Activated B cell treated with CpG ODN at 0.5 μM for 24 hours (primary cell): Measurements from ENCODE around the gene MAD1L1. TPM values are rescaled to one million over a fixed set of nuclear protein-coding genes. Genes with fewer than 3 reads are reported as not detected.
"Not testable (repeated sequence)": the region's sequence is repeated elsewhere in the genome, so short reads cannot be mapped to it uniquely, and the experiment has no call there.

Experiments used
- ATAC-seq: fragments of 200-7000 bp; cut with Tn5 transposase; one replicate; pipeline ENCODE4 v1.10.0; 2021; ENCODE audit warnings: low read depth, mild to moderate bottlenecking, moderate library complexity
- CTCF ChIA-PET: fragments of 350-600 bp; sonication (Branson Sonifier 250); formaldehyde crosslinking; loops from one replicate; lab custom pipeline; 2021; ENCODE audit warnings: antibody characterized with exemption; lab: Charles Lee
- POLR2A ChIA-PET: fragments of 350-600 bp; sonication (Branson Sonifier 250); formaldehyde crosslinking; loops from one replicate; lab custom pipeline; 2021; ENCODE audit warnings: antibody characterized with exemption; lab: Charles Lee
- DNase-seq: peaks from one replicate; pipeline ENCODE4 v3.0.0; 2022
- H3K27ac Mint-ChIP-seq: one replicate; pipeline ENCODE4 v1.8.0; 2020; ENCODE audit warnings: mixed read lengths
- H3K27me3 Mint-ChIP-seq: one replicate; pipeline ENCODE4 v1.8.0; 2021; ENCODE audit warnings: mixed read lengths
- H3K36me3 Mint-ChIP-seq: one replicate; pipeline ENCODE4 v1.8.0; 2021; ENCODE audit warnings: low read depth, mixed read lengths
- H3K4me1 Mint-ChIP-seq: one replicate; pipeline ENCODE4 v1.8.0; 2021; ENCODE audit warnings: mixed read lengths
- H3K4me3 Mint-ChIP-seq: one replicate; pipeline ENCODE4 v1.8.0; 2020; ENCODE audit warnings: mild to moderate bottlenecking, mixed read lengths
- H3K9me3 Mint-ChIP-seq: one replicate; pipeline ENCODE4 v1.8.0; 2020; ENCODE audit warnings: mixed read lengths
- CTCF ChIP-seq: fragments of 200-600 bp; IDR thresholded peaks from one replicate; pipeline ENCODE4 v1.8.0; 2022; ENCODE audit warnings: antibody characterized with exemption, mild to moderate bottlenecking
- intact Hi-C: fragments of 100-400 bp; cut with micrococcal nuclease; formaldehyde crosslinking; loops from one replicate; pipeline ENCODE4 v1.15.1; 2024
- total RNA-seq: library from RNA; stranded (reverse); gene quantifications from 2 replicates; pipeline ENCODE4 v1.2.3, GENCODE V29; 2022

MAD1L1 gene
- total RNA-seq, 1 donor from 2014 or later: 54.6 TPM

GRCh38 chr7:1826931-1827330, 405.8 kb downstream of the MAD1L1 start:
- ATAC-seq, H3K9me3 Mint-ChIP-seq, intact Hi-C loops, POLR2A ChIA-PET, H3K4me1 Mint-ChIP-seq, H3K27ac Mint-ChIP-seq, CTCF ChIA-PET, H3K4me3 Mint-ChIP-seq, H3K27me3 Mint-ChIP-seq: not testable (repeated sequence)
- H3K36me3 Mint-ChIP-seq: peaks cover 31% of the 10 kb centered on the region
- DNase-seq: peak; percentile 7

GRCh38 chr7:1825897-1826741, 406.6 kb downstream of the MAD1L1 start:
- H3K27ac Mint-ChIP-seq: no peak overlapping the region
- H3K27me3 Mint-ChIP-seq: no peaks in the 10 kb centered on the region
- intact Hi-C loops: no loop called here
- POLR2A ChIA-PET: no interaction called here
- peaks cover 6% of the 10 kb centered on the region for H3K9me3 Mint-ChIP-seq
- H3K36me3 Mint-ChIP-seq: peaks cover 31% of the 10 kb centered on the region
- no peak overlapping the region for H3K4me3 Mint-ChIP-seq
- peak; percentile 9 for DNase-seq
- H3K4me1 Mint-ChIP-seq: peaks cover 3% of the 10 kb centered on the region
- ATAC-seq: no peak
- CTCF ChIA-PET: no interaction called here
- no peak for TF ChIP-seq CTCF

GRCh38 chr7:1825647-1825896, 407.2 kb downstream of the MAD1L1 start:
- DNase-seq: peak; percentile 7
- CTCF ChIA-PET, H3K4me3 Mint-ChIP-seq: not testable (repeated sequence)

GRCh38 chr7:1824882-1825646, 407.7 kb downstream of the MAD1L1 start:
- H3K4me3 Mint-ChIP-seq, H3K27ac Mint-ChIP-seq, DNase-seq, POLR2A ChIA-PET, intact Hi-C loops, CTCF ChIA-PET, ATAC-seq, H3K27me3 Mint-ChIP-seq, H3K9me3 Mint-ChIP-seq, H3K4me1 Mint-ChIP-seq: not testable (repeated sequence)
- H3K36me3 Mint-ChIP-seq: peaks cover 27% of the 10 kb centered on the region

More at GRCh38 chr7:1825647-1825896, 407.2 kb downstream of the MAD1L1 start:
- H3K27ac Mint-ChIP-seq, POLR2A ChIA-PET, ATAC-seq, H3K27me3 Mint-ChIP-seq, H3K9me3 Mint-ChIP-seq, intact Hi-C loops, H3K4me1 Mint-ChIP-seq: not testable (repeated sequence)
- H3K36me3 Mint-ChIP-seq: peaks cover 30% of the 10 kb centered on the region

- H3K27me3 Mint-ChIP-seq, H3K9me3 Mint-ChIP-seq, intact Hi-C loops, H3K4me3 Mint-ChIP-seq, POLR2A ChIA-PET, ATAC-seq, CTCF ChIA-PET, H3K27ac Mint-ChIP-seq, DNase-seq: not testable (repeated sequence)
- peaks cover 23% of the 10 kb centered on the region for H3K36me3 Mint-ChIP-seq
- peaks cover 13% of the 10 kb centered on the region for H3K4me1 Mint-ChIP-seq
These were observed 408.4 kb downstream of the MAD1L1 start for GRCh38 chr7:1824151-1824881.

- Mint-ChIP-seq H3K4me1 (peaks cover 20% of the 10 kb centered on the region), H3K4me3 (no peak overlapping the region), H3K9me3 (no peaks in the 10 kb centered on the region), H3K27me3 (no peaks in the 10 kb centered on the region), H3K36me3 (peaks cover 16% of the 10 kb centered on the region), H3K27ac (no peak overlapping the region)
- no peak for TF ChIP-seq CTCF
- POLR2A ChIA-PET: no interaction called here
- intact Hi-C loops: no loop called here
- CTCF ChIA-PET: no interaction called here
- no peak for ATAC-seq
- DNase-seq: peak; percentile 4
These were observed 409.2 kb downstream of the MAD1L1 start for GRCh38 chr7:1823376-1824150.
